Peyer's patch (tissue), 4 donors: ENCODE measurements around the gene TANGO2. TPM values are rescaled to one million over a fixed set of nuclear protein-coding genes. Genes with fewer than 3 reads are reported as not detected.

Source experiments
- DNase-seq, 3 donors: peaks; one replicate each; pipeline ENCODE4 v3.0.0-alpha.2; 2017 to 2019
- H3K27ac ChIP-seq, 4 donors: fragments of 200-600 bp; sonication (generic); one replicate each; pipeline ENCODE4 v1.5.1; 2016 to 2019
- H3K27me3 ChIP-seq, 2 donors: fragments of 200-600 bp; sonication (generic); one replicate each; pipeline ENCODE4 v1.5.1; 2019
- H3K36me3 ChIP-seq, 3 donors: fragments of 200-600 bp; sonication (generic); one replicate each; pipeline ENCODE4 v1.5.1; 2016 to 2019
- H3K4me1 ChIP-seq, 4 donors: fragments of 200-600 bp; sonication (generic); one replicate each; pipeline ENCODE4 v1.5.1; 2016 to 2019
- H3K4me3 ChIP-seq, 4 donors: fragments of 200-600 bp; sonication (generic); 1 replicate in 3 of 4; 2 replicates in 1 of 4; pipeline ENCODE4 v1.5.1; 2016 to 2019; ENCODE audit warnings: mild to moderate bottlenecking in 1 of 4
- H3K9me3 ChIP-seq, 4 donors: fragments of 200-600 bp; sonication (generic); one replicate each; pipeline ENCODE4 v1.5.1; 2016 to 2019; ENCODE audit warnings: mild to moderate bottlenecking in 1 of 4
- POLR2A ChIP-seq, 2 donors: fragments of 450-650 bp; IDR thresholded peaks; one replicate each; pipeline ENCODE4 v1.5.1; 2017; ENCODE audit warnings: antibody characterized with exemption in 2 of 2, mild to moderate bottlenecking in 2 of 2, moderate library complexity in 2 of 2
- total RNA-seq, 4 donors: library from RNA; depleted of rRNA; stranded (reverse); fragments of >200 nt; gene quantifications; one replicate each; pipeline ENCODE4 v1.1.0, GENCODE V29; 2016
- TF ChIP-seq, protein P1 (sequence below), 6 experiments: fragments of 450-650 bp in 4 of 6; fragments of 200-600 bp in 2 of 6; sonication (generic) in 1 of 6; IDR thresholded peaks; one replicate each; pipeline ENCODE4 v1.5.1; 2017 to 2019; ENCODE audit warnings: antibody characterized with exemption in 6 of 6, mild to moderate bottlenecking in 3 of 6, moderate library complexity in 1 of 6

Gene TANGO2
- total RNA-seq, 4 donors from 2014 or later, result 27.2 to 45.4 (median 41.0) TPM

DNA sequence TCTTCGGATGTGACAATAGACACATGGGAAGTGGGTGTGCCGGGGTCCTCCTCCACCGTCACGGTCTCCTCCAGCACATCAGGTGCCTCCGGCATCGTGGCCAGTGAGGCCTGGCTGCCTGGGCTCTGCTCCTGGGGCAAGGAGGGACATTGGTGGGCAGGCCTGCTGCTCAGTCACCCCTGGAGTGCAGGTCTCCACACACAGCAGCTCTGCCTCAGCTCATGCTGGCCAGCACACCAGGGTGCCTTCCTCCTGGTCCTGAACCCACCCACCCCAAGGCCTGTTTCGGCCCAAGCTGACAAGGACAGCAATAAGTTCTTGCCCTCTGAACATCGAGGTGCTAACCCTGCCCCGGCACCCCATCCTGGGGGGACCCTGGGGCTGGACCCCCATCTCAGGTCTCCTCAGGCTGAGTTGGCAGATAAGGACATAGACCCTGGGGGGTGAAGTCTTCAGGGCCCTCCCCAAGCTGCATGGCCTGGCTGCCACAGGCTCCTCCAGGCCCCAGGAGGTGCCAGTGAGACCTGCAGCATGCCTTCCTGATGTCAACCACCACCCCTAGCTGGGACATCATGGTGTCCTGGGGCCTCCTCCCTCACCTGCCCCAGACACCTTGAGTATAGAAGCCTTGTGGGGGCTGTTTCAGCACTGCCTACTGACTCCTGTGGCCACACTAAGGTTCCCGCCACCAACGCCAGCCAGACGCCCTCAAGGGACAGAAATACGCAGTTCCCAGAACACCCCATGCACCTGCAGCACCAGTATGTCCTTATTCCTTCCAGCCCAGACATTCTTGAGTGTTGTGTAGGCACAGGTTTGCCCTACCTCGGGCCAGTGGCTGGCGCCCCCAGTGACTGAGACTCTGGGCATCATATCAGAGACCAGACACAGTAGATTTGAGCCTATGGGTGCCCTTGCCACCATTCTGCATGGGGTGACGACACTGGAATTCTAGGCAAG, 38.7 kb upstream of the TANGO2 start:
- Histone ChIP-seq H3K36me3 (no peaks in the 10 kb centered on the region), H3K27me3 (no peaks in the 10 kb centered on the region), H3K27ac (no peak overlapping the region)

DNA sequence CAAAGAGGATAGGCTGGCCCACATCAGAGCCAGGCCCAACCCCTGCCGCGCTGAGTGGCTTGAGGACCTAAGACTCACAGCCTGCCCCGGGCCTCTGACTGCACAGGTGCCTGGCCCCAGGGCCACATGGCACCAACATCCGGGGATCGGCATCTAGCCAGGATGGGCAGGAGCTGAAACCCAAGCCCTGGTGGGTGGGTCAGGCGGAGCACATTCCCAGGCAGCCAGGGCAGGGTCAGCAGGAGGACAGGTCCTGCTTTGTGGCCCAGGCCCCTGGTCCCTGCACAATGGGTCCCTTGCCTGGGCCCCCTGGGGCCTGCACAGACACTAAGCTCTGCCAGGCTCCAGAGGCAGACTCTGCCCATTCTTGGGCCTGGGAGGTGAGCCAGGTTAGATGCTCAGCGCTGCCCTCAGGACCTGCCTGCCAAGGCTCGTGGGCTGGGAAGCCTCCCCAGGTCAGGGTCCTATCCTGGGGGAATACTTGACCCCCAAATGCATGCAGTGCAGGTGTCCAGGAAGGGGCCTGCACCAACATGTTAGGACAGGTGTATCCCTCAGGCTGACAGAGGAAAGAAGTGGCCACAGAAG, 37.8 kb upstream of the TANGO2 start:
- Histone ChIP-seq H3K27ac (no peak overlapping the region), H3K4me3 (no peak overlapping the region), H3K4me1 (peaks cover 0 to 14% (median 8%) of the 10 kb centered on the region in 4 donors), H3K36me3 (no peaks in the 10 kb centered on the region), H3K27me3 (no peaks in the 10 kb centered on the region), H3K9me3 (no peaks in the 10 kb centered on the region)
- DNase-seq, result no peak
- TF ChIP-seq, protein P1, sequence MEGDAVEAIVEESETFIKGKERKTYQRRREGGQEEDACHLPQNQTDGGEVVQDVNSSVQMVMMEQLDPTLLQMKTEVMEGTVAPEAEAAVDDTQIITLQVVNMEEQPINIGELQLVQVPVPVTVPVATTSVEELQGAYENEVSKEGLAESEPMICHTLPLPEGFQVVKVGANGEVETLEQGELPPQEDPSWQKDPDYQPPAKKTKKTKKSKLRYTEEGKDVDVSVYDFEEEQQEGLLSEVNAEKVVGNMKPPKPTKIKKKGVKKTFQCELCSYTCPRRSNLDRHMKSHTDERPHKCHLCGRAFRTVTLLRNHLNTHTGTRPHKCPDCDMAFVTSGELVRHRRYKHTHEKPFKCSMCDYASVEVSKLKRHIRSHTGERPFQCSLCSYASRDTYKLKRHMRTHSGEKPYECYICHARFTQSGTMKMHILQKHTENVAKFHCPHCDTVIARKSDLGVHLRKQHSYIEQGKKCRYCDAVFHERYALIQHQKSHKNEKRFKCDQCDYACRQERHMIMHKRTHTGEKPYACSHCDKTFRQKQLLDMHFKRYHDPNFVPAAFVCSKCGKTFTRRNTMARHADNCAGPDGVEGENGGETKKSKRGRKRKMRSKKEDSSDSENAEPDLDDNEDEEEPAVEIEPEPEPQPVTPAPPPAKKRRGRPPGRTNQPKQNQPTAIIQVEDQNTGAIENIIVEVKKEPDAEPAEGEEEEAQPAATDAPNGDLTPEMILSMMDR (IDR thresholded peaks at IDR 0.05), result no peak
- no peak for TF ChIP-seq POLR2A (IDR thresholded peaks at IDR 0.05)

More for the DNA sequence above, 38.7 kb upstream of the TANGO2 start:
- TF ChIP-seq, protein P1 (IDR thresholded peaks at IDR 0.05), result no peak
- TF ChIP-seq POLR2A (IDR thresholded peaks at IDR 0.05), result no peak
- H3K4me1 ChIP-seq, result peaks cover 0 to 14% (median 8%) of the 10 kb centered on the region in 4 donors
- no peaks in the 10 kb centered on the region for H3K9me3 ChIP-seq
- no peak overlapping the region for H3K4me3 ChIP-seq
- no peak for DNase-seq

DNA sequence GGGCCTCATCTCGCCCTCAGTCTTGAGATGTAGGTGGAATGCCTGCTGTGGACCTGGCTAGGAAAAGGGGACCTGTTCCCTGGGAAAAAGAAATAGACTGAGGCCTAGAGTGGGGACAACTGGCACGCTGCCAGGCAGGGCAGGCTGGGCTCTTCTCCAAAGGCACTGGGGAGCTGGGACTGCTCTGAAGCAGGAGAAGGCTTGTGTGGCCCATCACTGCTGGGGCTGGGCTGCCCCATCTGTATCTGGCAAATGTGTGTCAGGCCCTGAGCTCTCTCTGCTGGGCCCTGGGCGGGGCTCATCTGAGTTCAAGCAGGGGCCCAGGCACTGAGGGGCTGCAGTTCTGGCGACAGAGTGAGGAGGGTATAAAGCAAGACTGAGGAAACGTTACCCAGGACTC, 37.2 kb upstream of the TANGO2 start:
- H3K27ac ChIP-seq, result no peak overlapping the region
- DNase-seq, result no peak
- H3K27me3 ChIP-seq, result no peaks in the 10 kb centered on the region
- TF ChIP-seq POLR2A (IDR thresholded peaks at IDR 0.05), result no peak
- TF ChIP-seq, protein P1 (IDR thresholded peaks at IDR 0.05), result no peak
- H3K4me1 ChIP-seq, result peaks cover 0 to 14% (median 8%) of the 10 kb centered on the region in 4 donors
- H3K9me3 ChIP-seq, result no peaks in the 10 kb centered on the region
- H3K36me3 ChIP-seq, result no peaks in the 10 kb centered on the region
- no peak overlapping the region for H3K4me3 ChIP-seq

DNA sequence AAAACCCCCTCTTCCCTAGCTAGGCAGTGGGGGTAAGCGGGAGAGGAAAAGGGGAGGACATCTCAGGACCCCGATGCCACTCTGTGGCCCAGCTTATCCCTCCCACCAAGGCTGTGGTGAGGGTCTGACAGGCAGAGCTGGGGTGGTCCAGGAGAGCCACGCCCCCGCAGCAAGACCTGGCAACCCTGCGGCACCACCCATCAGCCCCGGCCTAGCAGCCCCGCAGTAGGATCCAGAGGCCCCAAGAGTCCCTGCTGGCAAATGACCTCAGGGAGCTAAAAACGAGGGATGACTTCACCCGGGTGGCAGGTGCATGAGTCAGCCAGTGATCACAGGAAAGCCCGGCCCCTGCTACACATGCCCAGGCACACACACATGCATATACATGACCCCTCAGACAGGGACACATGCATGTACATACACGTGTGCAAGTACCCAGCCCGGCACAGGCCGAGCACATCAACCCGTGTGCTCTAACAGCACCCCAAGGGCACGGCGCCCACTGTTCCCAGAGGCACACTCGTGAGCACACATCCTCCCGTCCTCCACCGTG, 36.6 kb upstream of the TANGO2 start:
- Histone ChIP-seq H3K9me3 (no peaks in the 10 kb centered on the region), H3K4me1 (peaks cover 0 to 14% (median 8%) of the 10 kb centered on the region in 4 donors), H3K27ac (no peak overlapping the region), H3K4me3 (no peak overlapping the region), H3K27me3 (no peaks in the 10 kb centered on the region), H3K36me3 (no peaks in the 10 kb centered on the region)
- TF ChIP-seq, protein P1 (IDR thresholded peaks at IDR 0.05), result no peak
- TF ChIP-seq POLR2A (IDR thresholded peaks at IDR 0.05), result no peak
- no peak for DNase-seq

DNA sequence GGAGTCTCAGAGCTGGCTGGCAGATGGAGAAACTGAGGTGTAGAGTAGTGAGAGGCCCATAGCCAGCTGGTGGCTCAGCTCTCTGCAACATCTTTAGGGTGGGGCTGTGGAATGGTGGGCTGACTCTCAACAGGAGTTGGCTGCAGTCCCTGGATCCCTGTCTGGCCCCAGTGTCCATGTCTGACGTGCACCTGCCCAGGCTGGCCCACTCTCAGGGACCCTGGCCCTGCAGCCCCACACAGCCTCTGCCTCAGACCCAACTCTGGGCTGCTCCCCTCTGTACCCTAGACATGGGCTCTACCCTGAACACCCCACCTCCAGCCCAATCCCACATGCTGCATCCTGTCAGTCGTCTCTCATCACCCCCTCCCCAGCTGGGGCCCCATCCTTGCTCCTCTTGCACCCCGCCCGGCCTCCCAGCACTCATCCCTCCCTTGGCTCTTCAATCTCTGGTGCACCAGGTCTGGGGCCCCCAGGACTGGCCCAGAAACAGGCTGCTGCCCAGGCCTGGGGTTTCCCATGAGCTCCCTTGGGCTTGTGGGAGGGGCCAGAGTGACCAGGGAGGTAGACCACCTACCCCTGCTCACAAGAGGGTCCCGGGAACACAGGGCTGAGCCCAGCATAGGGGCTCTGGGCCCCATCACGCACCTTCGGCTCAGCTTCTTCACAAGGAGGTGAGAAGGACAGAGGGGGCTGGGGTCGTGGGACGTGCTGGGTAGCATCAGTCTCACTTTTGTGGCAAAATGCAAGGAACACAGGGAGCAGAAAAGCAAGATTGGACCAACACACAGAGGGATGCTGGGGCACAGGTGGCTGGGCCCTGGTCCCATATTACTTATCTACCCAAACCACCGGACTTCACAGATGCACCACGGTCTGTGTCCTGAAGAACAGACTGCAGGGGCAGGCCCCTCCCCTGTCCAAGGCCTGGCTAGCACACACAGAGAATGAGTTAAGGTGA, 35.8 kb upstream of the TANGO2 start:
- H3K9me3 ChIP-seq, result no peaks in the 10 kb centered on the region
- no peaks in the 10 kb centered on the region for H3K27me3 ChIP-seq
- TF ChIP-seq, protein P1 (IDR thresholded peaks at IDR 0.05), result no peak
- TF ChIP-seq POLR2A (IDR thresholded peaks at IDR 0.05), result no peak
- DNase-seq, result no peak
- H3K27ac ChIP-seq, result no peak overlapping the region
- H3K36me3 ChIP-seq, result no peaks in the 10 kb centered on the region
- peaks cover 0 to 14% (median 8%) of the 10 kb centered on the region in 4 donors for H3K4me1 ChIP-seq
- no peak overlapping the region for H3K4me3 ChIP-seq
